ENCODE data around the gene GABRB2.

The GABRB2 gene

GRCh38 chr5:161274951-161275350, 271.6 kb downstream of the GABRB2 start:
- no peaks in the 10 kb centered on the region for H3K4me1 ChIP-seq (ENCODE audit: insufficient read depth, insufficient read length)
- H3K9ac ChIP-seq (ENCODE audit: insufficient read length, low read depth): no peak overlapping the region
- H3K36me3 ChIP-seq (ENCODE audit: insufficient read depth, insufficient read length, low read length): no peaks in the 10 kb centered on the region
- no peaks in the 10 kb centered on the region for H3K9me3 ChIP-seq (ENCODE audit: insufficient read depth, low read length)
- H3K27me3 ChIP-seq (ENCODE audit: insufficient read depth, insufficient read length): no peaks in the 10 kb centered on the region
- no peak overlapping the region for H3K4me3 ChIP-seq (ENCODE audit: insufficient read length, low read depth)
- DNase-seq (ENCODE audit: low read depth, low spot score): no peak
- TF ChIP-seq YY1 (IDR thresholded peaks at IDR 0.05; ENCODE audit: insufficient read depth, insufficient read length): no peak
- TF ChIP-seq SUZ12 (IDR thresholded peaks at IDR 0.05; ENCODE audit: extremely low read depth, insufficient read depth, insufficient read length): no peak
- no peak for TF ChIP-seq ZNF274 (IDR thresholded peaks at IDR 0.05; ENCODE audit: low read depth, low read length)

GRCh38 chr5:161273410-161273809, 273.1 kb downstream of the GABRB2 start:
- TF ChIP-seq YY1 (IDR thresholded peaks at IDR 0.05; ENCODE audit: insufficient read depth, insufficient read length): no peak
- Histone ChIP-seq H3K36me3 (ENCODE audit: insufficient read depth, insufficient read length, low read length) (no peaks in the 10 kb centered on the region), H3K4me3 (ENCODE audit: insufficient read length, low read depth) (no peak overlapping the region), H3K9me3 (ENCODE audit: insufficient read depth, low read length) (no peaks in the 10 kb centered on the region), H3K4me1 (ENCODE audit: insufficient read depth, insufficient read length) (no peaks in the 10 kb centered on the region), H3K9ac (ENCODE audit: insufficient read length, low read depth) (no peak overlapping the region), H3K27me3 (ENCODE audit: insufficient read depth, insufficient read length) (no peaks in the 10 kb centered on the region)
- no peak for DNase-seq (ENCODE audit: low read depth, low spot score)

GRCh38 chr5:161271816-161272215, 274.7 kb downstream of the GABRB2 start:
- H3K9ac ChIP-seq (ENCODE audit: insufficient read length, low read depth): no peak overlapping the region
- TF ChIP-seq ZNF274 (IDR thresholded peaks at IDR 0.05; ENCODE audit: low read depth, low read length): no peak
- TF ChIP-seq SUZ12 (IDR thresholded peaks at IDR 0.05; ENCODE audit: extremely low read depth, insufficient read depth, insufficient read length): no peak
- TF ChIP-seq YY1 (IDR thresholded peaks at IDR 0.05; ENCODE audit: insufficient read depth, insufficient read length): no peak
- no peaks in the 10 kb centered on the region for H3K9me3 ChIP-seq (ENCODE audit: insufficient read depth, low read length)
- H3K4me1 ChIP-seq (ENCODE audit: insufficient read depth, insufficient read length): no peaks in the 10 kb centered on the region
- DNase-seq (ENCODE audit: low read depth, low spot score): no peak
- no peak overlapping the region for H3K4me3 ChIP-seq (ENCODE audit: insufficient read length, low read depth)
- no peaks in the 10 kb centered on the region for H3K27me3 ChIP-seq (ENCODE audit: insufficient read depth, insufficient read length)
- H3K36me3 ChIP-seq (ENCODE audit: insufficient read depth, insufficient read length, low read length): no peaks in the 10 kb centered on the region

- no peaks in the 10 kb centered on the region for H3K9me3 ChIP-seq (ENCODE audit: insufficient read depth, low read length)
- H3K4me3 ChIP-seq (ENCODE audit: insufficient read length, low read depth): no peak overlapping the region
- no peak overlapping the region for H3K9ac ChIP-seq (ENCODE audit: insufficient read length, low read depth)
- TF ChIP-seq YY1 (IDR thresholded peaks at IDR 0.05; ENCODE audit: insufficient read depth, insufficient read length): no peak
- TF ChIP-seq ZNF274 (IDR thresholded peaks at IDR 0.05; ENCODE audit: low read depth, low read length): no peak
- no peak for TF ChIP-seq SUZ12 (IDR thresholded peaks at IDR 0.05; ENCODE audit: extremely low read depth, insufficient read depth, insufficient read length)
- no peaks in the 10 kb centered on the region for H3K36me3 ChIP-seq (ENCODE audit: insufficient read depth, insufficient read length, low read length)
- H3K4me1 ChIP-seq (ENCODE audit: insufficient read depth, insufficient read length): no peaks in the 10 kb centered on the region
- no peaks in the 10 kb centered on the region for H3K27me3 ChIP-seq (ENCODE audit: insufficient read depth, insufficient read length)
- no peak for DNase-seq (ENCODE audit: low read depth, low spot score)
Measured at GRCh38 chr5:161269125-161269524, 277.4 kb downstream of the GABRB2 start.

- DNase-seq (ENCODE audit: low read depth, low spot score): no peak
Measured at GRCh38 chr5:161266954-161267353, 279.6 kb downstream of the GABRB2 start.

GRCh38 chr5:161265006-161265405, 281.5 kb downstream of the GABRB2 start:
- Histone ChIP-seq H3K9me3 (ENCODE audit: insufficient read depth, low read length) (no peaks in the 10 kb centered on the region), H3K36me3 (ENCODE audit: insufficient read depth, insufficient read length, low read length) (no peaks in the 10 kb centered on the region), H3K4me1 (ENCODE audit: insufficient read depth, insufficient read length) (no peaks in the 10 kb centered on the region), H3K4me3 (ENCODE audit: insufficient read length, low read depth) (no peak overlapping the region), H3K9ac (ENCODE audit: insufficient read length, low read depth) (no peak overlapping the region), H3K27me3 (ENCODE audit: insufficient read depth, insufficient read length) (no peaks in the 10 kb centered on the region)
- TF ChIP-seq SUZ12 (IDR thresholded peaks at IDR 0.05; ENCODE audit: extremely low read depth, insufficient read depth, insufficient read length): no peak
- TF ChIP-seq YY1 (IDR thresholded peaks at IDR 0.05; ENCODE audit: insufficient read depth, insufficient read length): no peak
- TF ChIP-seq ZNF274 (IDR thresholded peaks at IDR 0.05; ENCODE audit: low read depth, low read length): no peak
- no peak for DNase-seq (ENCODE audit: low read depth, low spot score)

More at GRCh38 chr5:161266954-161267353, 279.6 kb downstream of the GABRB2 start:
- Histone ChIP-seq H3K9me3 (ENCODE audit: insufficient read depth, low read length) (no peaks in the 10 kb centered on the region), H3K4me3 (ENCODE audit: insufficient read length, low read depth) (no peak overlapping the region), H3K4me1 (ENCODE audit: insufficient read depth, insufficient read length) (no peaks in the 10 kb centered on the region), H3K27me3 (ENCODE audit: insufficient read depth, insufficient read length) (no peaks in the 10 kb centered on the region), H3K36me3 (ENCODE audit: insufficient read depth, insufficient read length, low read length) (no peaks in the 10 kb centered on the region), H3K9ac (ENCODE audit: insufficient read length, low read depth) (no peak overlapping the region)
- TF ChIP-seq YY1 (IDR thresholded peaks at IDR 0.05; ENCODE audit: insufficient read depth, insufficient read length): no peak
- TF ChIP-seq SUZ12 (IDR thresholded peaks at IDR 0.05; ENCODE audit: extremely low read depth, insufficient read depth, insufficient read length): no peak
- TF ChIP-seq ZNF274 (IDR thresholded peaks at IDR 0.05; ENCODE audit: low read depth, low read length): no peak

GRCh38 chr5:161263191-161263590, 283.3 kb downstream of the GABRB2 start:
- no peaks in the 10 kb centered on the region for H3K4me1 ChIP-seq (ENCODE audit: insufficient read depth, insufficient read length)
- no peaks in the 10 kb centered on the region for H3K9me3 ChIP-seq (ENCODE audit: insufficient read depth, low read length)
- H3K27me3 ChIP-seq (ENCODE audit: insufficient read depth, insufficient read length): no peaks in the 10 kb centered on the region
- H3K9ac ChIP-seq (ENCODE audit: insufficient read length, low read depth): no peak overlapping the region
- H3K4me3 ChIP-seq (ENCODE audit: insufficient read length, low read depth): no peak overlapping the region
- no peaks in the 10 kb centered on the region for H3K36me3 ChIP-seq (ENCODE audit: insufficient read depth, insufficient read length, low read length)
- no peak for TF ChIP-seq YY1 (IDR thresholded peaks at IDR 0.05; ENCODE audit: insufficient read depth, insufficient read length)
- no peak for TF ChIP-seq SUZ12 (IDR thresholded peaks at IDR 0.05; ENCODE audit: extremely low read depth, insufficient read depth, insufficient read length)
- no peak for TF ChIP-seq ZNF274 (IDR thresholded peaks at IDR 0.05; ENCODE audit: low read depth, low read length)
- DNase-seq (ENCODE audit: low read depth, low spot score): no peak

Data from NT2/D1 (cell line).